Measurements from ENCODE around the gene ROR2. TPM values are rescaled to one million over a fixed set of nuclear protein-coding genes. Genes with fewer than 3 reads are reported as not detected.

Gene ROR2
- polyA plus RNA-seq, 4 donors, result 0.54 to 5.6 (median 3.2) TPM; not detected in 1

DNA sequence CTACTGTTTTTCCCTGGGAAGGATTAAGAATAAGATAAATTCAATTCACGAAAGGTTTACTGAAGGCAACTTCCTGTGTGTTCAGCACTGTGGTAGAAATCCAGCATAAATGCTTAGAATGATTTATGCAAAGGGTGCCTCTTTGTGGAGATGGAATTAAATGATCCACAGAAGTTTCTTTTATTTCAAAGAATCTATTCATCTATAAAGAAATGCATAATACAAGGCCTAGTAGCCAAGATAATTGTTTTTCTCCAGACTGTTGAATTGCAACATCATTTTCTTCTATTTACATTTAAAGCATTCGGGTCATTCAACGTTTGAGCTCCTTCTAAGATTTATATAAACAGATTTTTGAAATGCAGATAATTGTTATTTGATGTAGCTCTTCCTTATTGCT lies 387.6 kb downstream of the ROR2 start:
- no peaks in the 10 kb centered on the region for H3K27me3 ChIP-seq (ENCODE audit: control insufficient read depth in 3 of 3, insufficient read depth in 3 of 3, low read length in 3 of 3)
- H3K27ac ChIP-seq (ENCODE audit: low read depth in 1 of 3, low read length in 2 of 3), result no peak overlapping the region
- no peaks in the 10 kb centered on the region for H3K4me1 ChIP-seq (ENCODE audit: control insufficient read depth in 3 of 3, insufficient read depth in 2 of 3, low read depth in 1 of 3, low read length in 2 of 3)
- DNase-seq (no peak), FAIRE-seq (no peak)
- no peak overlapping the region for H3K4me3 ChIP-seq (ENCODE audit: low read depth in 1 of 3, low read length in 3 of 3)
- H3K36me3 ChIP-seq (ENCODE audit: control insufficient read depth in 3 of 3, insufficient read depth in 2 of 3, low read depth in 1 of 3, low read length in 3 of 3), result no peaks in the 10 kb centered on the region
- no peaks in the 10 kb centered on the region for H3K9me3 ChIP-seq (ENCODE audit: control insufficient read depth in 2 of 2, insufficient read depth in 1 of 2, low read depth in 1 of 2, low read length in 1 of 2)
- 45 to 57% (median 51%) methylated on average over 3 of the region's 3 CpGs for whole genome bisulfite sequencing, 3 donors

DNA sequence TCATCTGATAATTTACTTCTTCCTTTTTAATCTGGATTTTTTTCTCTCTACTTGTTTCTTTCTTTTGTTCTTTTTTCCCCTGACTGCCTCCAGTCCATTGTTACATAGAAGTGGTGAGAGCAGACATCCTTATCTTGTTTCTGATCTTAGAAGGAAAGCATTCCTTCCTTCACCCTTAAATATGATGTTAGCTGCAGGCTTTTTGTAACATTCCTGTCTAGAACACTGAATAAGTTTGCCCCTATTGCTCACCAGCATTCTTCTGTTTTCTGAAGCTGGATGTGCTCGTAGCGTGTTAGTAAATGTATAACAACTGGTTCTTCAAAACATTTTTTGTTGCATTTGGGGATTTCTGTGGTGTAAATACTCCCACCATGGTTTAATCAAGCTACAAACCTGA lies 389.7 kb downstream of the ROR2 start:
- H3K36me3 ChIP-seq (ENCODE audit: control insufficient read depth in 3 of 3, insufficient read depth in 2 of 3, low read depth in 1 of 3, low read length in 3 of 3), result no peaks in the 10 kb centered on the region
- no peak for FAIRE-seq
- 88 to 95% (median 91%) methylated on average over 2 of the region's 2 CpGs for WGBS, 3 donors
- H3K4me1 ChIP-seq (ENCODE audit: control insufficient read depth in 3 of 3, insufficient read depth in 2 of 3, low read depth in 1 of 3, low read length in 2 of 3), result no peaks in the 10 kb centered on the region
- no peaks in the 10 kb centered on the region for H3K9me3 ChIP-seq (ENCODE audit: control insufficient read depth in 2 of 2, insufficient read depth in 1 of 2, low read depth in 1 of 2, low read length in 1 of 2)
- no peak overlapping the region for H3K4me3 ChIP-seq (ENCODE audit: low read depth in 1 of 3, low read length in 3 of 3)
- H3K27ac ChIP-seq (ENCODE audit: low read depth in 1 of 3, low read length in 2 of 3), result no peak overlapping the region
- no peaks in the 10 kb centered on the region for H3K27me3 ChIP-seq (ENCODE audit: control insufficient read depth in 3 of 3, insufficient read depth in 3 of 3, low read length in 3 of 3)
- no peak for DNase-seq

DNA sequence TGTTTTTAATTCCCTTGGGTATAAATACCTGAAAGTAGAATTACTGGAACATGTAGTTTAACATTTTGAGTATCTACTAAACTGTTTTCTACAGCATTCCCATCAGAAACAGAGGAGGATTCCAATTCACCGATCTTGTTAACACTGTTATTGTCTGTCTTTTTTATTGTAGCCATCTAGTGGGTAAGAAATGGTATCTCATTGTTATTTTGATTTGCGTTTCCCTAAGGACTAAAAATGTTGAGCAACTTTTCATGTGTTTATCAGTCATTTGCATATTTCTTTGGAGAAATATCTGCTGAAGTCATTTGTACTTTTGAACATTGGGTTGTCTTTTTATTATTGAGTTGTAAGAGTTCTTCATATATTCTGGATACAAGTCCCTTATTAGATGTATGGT lies 391.1 kb downstream of the ROR2 start:
- Histone ChIP-seq H3K4me1 (ENCODE audit: control insufficient read depth in 3 of 3, insufficient read depth in 2 of 3, low read depth in 1 of 3, low read length in 2 of 3) (no peaks in the 10 kb centered on the region), H3K4me3 (ENCODE audit: low read depth in 1 of 3, low read length in 3 of 3) (no peak overlapping the region), H3K27ac (ENCODE audit: low read depth in 1 of 3, low read length in 2 of 3) (no peak overlapping the region), H3K36me3 (ENCODE audit: control insufficient read depth in 3 of 3, insufficient read depth in 2 of 3, low read depth in 1 of 3, low read length in 3 of 3) (no peaks in the 10 kb centered on the region), H3K9me3 (ENCODE audit: control insufficient read depth in 2 of 2, insufficient read depth in 1 of 2, low read depth in 1 of 2, low read length in 1 of 2) (no peaks in the 10 kb centered on the region), H3K27me3 (ENCODE audit: control insufficient read depth in 3 of 3, insufficient read depth in 3 of 3, low read length in 3 of 3) (no peaks in the 10 kb centered on the region)
- 62 to 78% (median 71%) methylated on average over 2 of the region's 2 CpGs for WGBS, 3 donors
- FAIRE-seq (no peak), DNase-seq (no peak)

GRCh38 chr9:91558395-91558794 lies 391.6 kb downstream of the ROR2 start:
- DNase-seq, result no peak
- H3K36me3 ChIP-seq (ENCODE audit: control insufficient read depth in 3 of 3, insufficient read depth in 2 of 3, low read depth in 1 of 3, low read length in 3 of 3), result no peaks in the 10 kb centered on the region
- H3K27ac ChIP-seq (ENCODE audit: low read depth in 1 of 3, low read length in 2 of 3), result no peak overlapping the region
- 88 to 92% (median 91%) methylated on average over 3 of the region's 3 CpGs for WGBS, 3 donors
- H3K27me3 ChIP-seq (ENCODE audit: control insufficient read depth in 3 of 3, insufficient read depth in 3 of 3, low read length in 3 of 3), result no peaks in the 10 kb centered on the region
- no peaks in the 10 kb centered on the region for H3K9me3 ChIP-seq (ENCODE audit: control insufficient read depth in 2 of 2, insufficient read depth in 1 of 2, low read depth in 1 of 2, low read length in 1 of 2)
- no peak for FAIRE-seq
- no peak overlapping the region for H3K4me3 ChIP-seq (ENCODE audit: low read depth in 1 of 3, low read length in 3 of 3)
- H3K4me1 ChIP-seq (ENCODE audit: control insufficient read depth in 3 of 3, insufficient read depth in 2 of 3, low read depth in 1 of 3, low read length in 2 of 3), result no peaks in the 10 kb centered on the region

- DNase-seq (no peak), FAIRE-seq (no peak)
- Histone ChIP-seq H3K4me1 (ENCODE audit: control insufficient read depth in 3 of 3, insufficient read depth in 2 of 3, low read depth in 1 of 3, low read length in 2 of 3) (no peaks in the 10 kb centered on the region), H3K36me3 (ENCODE audit: control insufficient read depth in 3 of 3, insufficient read depth in 2 of 3, low read depth in 1 of 3, low read length in 3 of 3) (no peaks in the 10 kb centered on the region), H3K27ac (ENCODE audit: low read depth in 1 of 3, low read length in 2 of 3) (no peak overlapping the region), H3K27me3 (ENCODE audit: control insufficient read depth in 3 of 3, insufficient read depth in 3 of 3, low read length in 3 of 3) (no peaks in the 10 kb centered on the region), H3K9me3 (ENCODE audit: control insufficient read depth in 2 of 2, insufficient read depth in 1 of 2, low read depth in 1 of 2, low read length in 1 of 2) (no peaks in the 10 kb centered on the region), H3K4me3 (ENCODE audit: low read depth in 1 of 3, low read length in 3 of 3) (no peak overlapping the region)
- WGBS, 3 donors, result 45 to 53% (median 52%) methylated on average over 2 of the region's 2 CpGs
Measured at GRCh38 chr9:91557327-91557726, 392.7 kb downstream of the ROR2 start.

GRCh38 chr9:91555132-91555531 lies 394.9 kb downstream of the ROR2 start:
- no peak overlapping the region for H3K4me3 ChIP-seq (ENCODE audit: low read depth in 1 of 3, low read length in 3 of 3)
- no peaks in the 10 kb centered on the region for H3K27me3 ChIP-seq (ENCODE audit: control insufficient read depth in 3 of 3, insufficient read depth in 3 of 3, low read length in 3 of 3)
- no peak overlapping the region for H3K27ac ChIP-seq (ENCODE audit: low read depth in 1 of 3, low read length in 2 of 3)
- H3K9me3 ChIP-seq (ENCODE audit: control insufficient read depth in 2 of 2, insufficient read depth in 1 of 2, low read depth in 1 of 2, low read length in 1 of 2), result peaks cover 0 to 4% of the 10 kb centered on the region in 2 donors
- no peaks in the 10 kb centered on the region for H3K36me3 ChIP-seq (ENCODE audit: control insufficient read depth in 3 of 3, insufficient read depth in 2 of 3, low read depth in 1 of 3, low read length in 3 of 3)
- DNase-seq, result no peak
- FAIRE-seq, result no peak
- no peaks in the 10 kb centered on the region for H3K4me1 ChIP-seq (ENCODE audit: control insufficient read depth in 3 of 3, insufficient read depth in 2 of 3, low read depth in 1 of 3, low read length in 2 of 3)
- 53 to 87% (median 79%) methylated on average over 2 of the region's 2 CpGs for WGBS, 3 donors

DNA sequence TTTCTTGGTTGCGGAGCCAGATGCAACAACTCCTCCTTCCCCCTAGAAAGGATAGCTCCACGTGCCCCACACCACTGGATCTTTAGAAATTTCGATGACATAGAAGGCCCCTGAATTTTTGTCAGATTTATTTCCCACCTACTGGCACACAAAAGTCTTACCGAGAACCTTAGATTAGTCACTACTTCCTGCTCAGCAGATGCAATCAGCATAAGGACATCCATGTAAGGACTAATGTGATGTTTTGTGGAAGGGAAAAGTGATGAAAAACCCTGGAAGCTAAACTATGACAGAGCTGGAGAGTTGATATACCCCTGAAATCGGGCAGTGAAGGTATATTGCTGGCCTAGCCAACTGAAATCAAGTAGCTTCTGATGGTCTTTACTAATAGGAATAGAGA lies 400.9 kb downstream of the ROR2 start:
- Histone ChIP-seq H3K36me3 (ENCODE audit: control insufficient read depth in 3 of 3, insufficient read depth in 2 of 3, low read depth in 1 of 3, low read length in 3 of 3) (no peaks in the 10 kb centered on the region), H3K27ac (ENCODE audit: low read depth in 1 of 3, low read length in 2 of 3) (no peak overlapping the region), H3K27me3 (ENCODE audit: control insufficient read depth in 3 of 3, insufficient read depth in 3 of 3, low read length in 3 of 3) (no peaks in the 10 kb centered on the region), H3K4me1 (ENCODE audit: control insufficient read depth in 3 of 3, insufficient read depth in 2 of 3, low read depth in 1 of 3, low read length in 2 of 3) (no peaks in the 10 kb centered on the region), H3K9me3 (ENCODE audit: control insufficient read depth in 2 of 2, insufficient read depth in 1 of 2, low read depth in 1 of 2, low read length in 1 of 2) (peaks cover 0 to 4% of the 10 kb centered on the region in 2 donors), H3K4me3 (ENCODE audit: low read depth in 1 of 3, low read length in 3 of 3) (no peak overlapping the region)
- 73 to 81% (median 81%) methylated on average over 5 of the region's 5 CpGs for WGBS, 3 donors
- DNase-seq (no peak), FAIRE-seq (no peak)

GRCh38 chr9:91547081-91547480 lies 402.9 kb downstream of the ROR2 start:
- DNase-seq (no peak), FAIRE-seq (no peak)
- 86 to 91% (median 90%) methylated on average over 2 of the region's 2 CpGs for WGBS, 3 donors

GRCh38 chr9:91546574-91546973 lies 403.5 kb downstream of the ROR2 start:
- no peak overlapping the region for H3K27ac ChIP-seq (ENCODE audit: low read depth in 1 of 3, low read length in 2 of 3)
- FAIRE-seq (no peak), DNase-seq (no peak)
- no peaks in the 10 kb centered on the region for H3K27me3 ChIP-seq (ENCODE audit: control insufficient read depth in 3 of 3, insufficient read depth in 3 of 3, low read length in 3 of 3)
- WGBS, 3 donors, result 88 to 89% (median 88%) methylated on average over 4 of the region's 4 CpGs
- peaks cover 0 to 4% of the 10 kb centered on the region in 2 donors for H3K9me3 ChIP-seq (ENCODE audit: control insufficient read depth in 2 of 2, insufficient read depth in 1 of 2, low read depth in 1 of 2, low read length in 1 of 2)
- no peaks in the 10 kb centered on the region for H3K4me1 ChIP-seq (ENCODE audit: control insufficient read depth in 3 of 3, insufficient read depth in 2 of 3, low read depth in 1 of 3, low read length in 2 of 3)
- no peak overlapping the region for H3K4me3 ChIP-seq (ENCODE audit: low read depth in 1 of 3, low read length in 3 of 3)
- H3K36me3 ChIP-seq (ENCODE audit: control insufficient read depth in 3 of 3, insufficient read depth in 2 of 3, low read depth in 1 of 3, low read length in 3 of 3), result no peaks in the 10 kb centered on the region

More at GRCh38 chr9:91547081-91547480, 402.9 kb downstream of the ROR2 start:
- no peak overlapping the region for H3K4me3 ChIP-seq (ENCODE audit: low read depth in 1 of 3, low read length in 3 of 3)
- no peaks in the 10 kb centered on the region for H3K4me1 ChIP-seq (ENCODE audit: control insufficient read depth in 3 of 3, insufficient read depth in 2 of 3, low read depth in 1 of 3, low read length in 2 of 3)
- H3K27me3 ChIP-seq (ENCODE audit: control insufficient read depth in 3 of 3, insufficient read depth in 3 of 3, low read length in 3 of 3), result no peaks in the 10 kb centered on the region
- H3K36me3 ChIP-seq (ENCODE audit: control insufficient read depth in 3 of 3, insufficient read depth in 2 of 3, low read depth in 1 of 3, low read length in 3 of 3), result no peaks in the 10 kb centered on the region
- H3K9me3 ChIP-seq (ENCODE audit: control insufficient read depth in 2 of 2, insufficient read depth in 1 of 2, low read depth in 1 of 2, low read length in 1 of 2), result peaks cover 0 to 4% of the 10 kb centered on the region in 2 donors
- no peak overlapping the region for H3K27ac ChIP-seq (ENCODE audit: low read depth in 1 of 3, low read length in 2 of 3)

Data from small intestine (tissue), 7 donors.